ENCODE measurements around the gene MRPL23. TPM values are rescaled to one million over a fixed set of nuclear protein-coding genes. Genes with fewer than 3 reads are reported as not detected.

The MRPL23 gene
- polyA plus RNA-seq, 1 experiment = 39.8 TPM

GRCh38 chr11:1952806-1953482, 5.8 kb downstream of the MRPL23 start:
- TF ChIP-seq, protein P1, sequence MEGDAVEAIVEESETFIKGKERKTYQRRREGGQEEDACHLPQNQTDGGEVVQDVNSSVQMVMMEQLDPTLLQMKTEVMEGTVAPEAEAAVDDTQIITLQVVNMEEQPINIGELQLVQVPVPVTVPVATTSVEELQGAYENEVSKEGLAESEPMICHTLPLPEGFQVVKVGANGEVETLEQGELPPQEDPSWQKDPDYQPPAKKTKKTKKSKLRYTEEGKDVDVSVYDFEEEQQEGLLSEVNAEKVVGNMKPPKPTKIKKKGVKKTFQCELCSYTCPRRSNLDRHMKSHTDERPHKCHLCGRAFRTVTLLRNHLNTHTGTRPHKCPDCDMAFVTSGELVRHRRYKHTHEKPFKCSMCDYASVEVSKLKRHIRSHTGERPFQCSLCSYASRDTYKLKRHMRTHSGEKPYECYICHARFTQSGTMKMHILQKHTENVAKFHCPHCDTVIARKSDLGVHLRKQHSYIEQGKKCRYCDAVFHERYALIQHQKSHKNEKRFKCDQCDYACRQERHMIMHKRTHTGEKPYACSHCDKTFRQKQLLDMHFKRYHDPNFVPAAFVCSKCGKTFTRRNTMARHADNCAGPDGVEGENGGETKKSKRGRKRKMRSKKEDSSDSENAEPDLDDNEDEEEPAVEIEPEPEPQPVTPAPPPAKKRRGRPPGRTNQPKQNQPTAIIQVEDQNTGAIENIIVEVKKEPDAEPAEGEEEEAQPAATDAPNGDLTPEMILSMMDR (IDR thresholded peaks at IDR 0.05; ENCODE audit: insufficient read depth, low read depth, low read length) = no peak
- no peak for DNase-seq (ENCODE audit: low read depth)
- ChIA-PET POLR2A (no interaction called here), CTCF (interaction anchor here (1.2 to 2.0 kb wide), 6 partner anchors 14 to 259 kb away, joined by 4 to 18 read pairs (median 7); no protein-coding TSS in a partner anchor)
- Histone ChIP-seq H3K4me3 (ENCODE audit: low read depth, low read length) (no peak overlapping the region), H3K27me3 (ENCODE audit: control insufficient read depth, insufficient read depth, low read length) (no peaks in the 10 kb centered on the region), H3K36me3 (ENCODE audit: control insufficient read depth, insufficient read depth, low read length) (no peaks in the 10 kb centered on the region)

GRCh38 chr11:1953489-1954266, 6.5 kb downstream of the MRPL23 start:
- Histone ChIP-seq H3K27me3 (ENCODE audit: control insufficient read depth, insufficient read depth, low read length) (no peaks in the 10 kb centered on the region), H3K36me3 (ENCODE audit: control insufficient read depth, insufficient read depth, low read length) (no peaks in the 10 kb centered on the region), H3K4me3 (ENCODE audit: low read depth, low read length) (no peak overlapping the region)
- ChIA-PET CTCF (interaction anchor here (0.6 to 6.9 kb wide), 18 partner anchors 10 to 1621 kb away, joined by 3 to 55 read pairs (median 4); no protein-coding TSS in a partner anchor), POLR2A (no interaction called here)
- DNase-seq (ENCODE audit: low read depth) = no peak
- TF ChIP-seq, protein P1 (IDR thresholded peaks at IDR 0.05; ENCODE audit: insufficient read depth, low read depth, low read length) = peak; percentile 17; the same call in 1 of the 2 replicates

GRCh38 chr11:1958367-1958766, 11.2 kb downstream of the MRPL23 start:
- ChIA-PET CTCF (interaction anchor here (1.3 to 6.9 kb wide), 2 partner anchors 192 to 264 kb away, joined by 4 to 55 read pairs; no protein-coding TSS in a partner anchor), POLR2A (no interaction called here)
- no peak overlapping the region for H3K4me3 ChIP-seq (ENCODE audit: low read depth, low read length)

GRCh38 chr11:1959786-1960185, 12.7 kb downstream of the MRPL23 start:
- DNase-seq (ENCODE audit: low read depth) = no peak
- POLR2A ChIA-PET = no interaction called here
- H3K27me3 ChIP-seq (ENCODE audit: control insufficient read depth, insufficient read depth, low read length) = no peaks in the 10 kb centered on the region
- H3K4me3 ChIP-seq (ENCODE audit: low read depth, low read length) = no peak overlapping the region
- CTCF ChIA-PET = interaction anchor here (1.0 to 6.9 kb wide), 5 partner anchors 8 to 191 kb away, joined by 3 to 55 read pairs (median 5); no protein-coding TSS in a partner anchor
- TF ChIP-seq, protein P1 (IDR thresholded peaks at IDR 0.05; ENCODE audit: insufficient read depth, low read depth, low read length) = no peak
- H3K36me3 ChIP-seq (ENCODE audit: control insufficient read depth, insufficient read depth, low read length) = no peaks in the 10 kb centered on the region

More at GRCh38 chr11:1958367-1958766, 11.2 kb downstream of the MRPL23 start:
- Histone ChIP-seq H3K36me3 (ENCODE audit: control insufficient read depth, insufficient read depth, low read length) (no peaks in the 10 kb centered on the region), H3K27me3 (ENCODE audit: control insufficient read depth, insufficient read depth, low read length) (no peaks in the 10 kb centered on the region)
- DNase-seq (ENCODE audit: low read depth) = no peak
- TF ChIP-seq, protein P1 (IDR thresholded peaks at IDR 0.05; ENCODE audit: insufficient read depth, low read depth, low read length) = no peak

- ChIA-PET POLR2A (no interaction called here), CTCF (interaction anchor here (1.2 to 4.5 kb wide), 2 partner anchors 10 to 16 kb away, joined by 3 to 20 read pairs; no protein-coding TSS in a partner anchor)
- no peak for DNase-seq (ENCODE audit: low read depth)
- Histone ChIP-seq H3K36me3 (ENCODE audit: control insufficient read depth, insufficient read depth, low read length) (no peaks in the 10 kb centered on the region), H3K27me3 (ENCODE audit: control insufficient read depth, insufficient read depth, low read length) (no peaks in the 10 kb centered on the region), H3K4me3 (ENCODE audit: low read depth, low read length) (no peak overlapping the region)
- TF ChIP-seq, protein P1 (IDR thresholded peaks at IDR 0.05; ENCODE audit: insufficient read depth, low read depth, low read length) = no peak
Observed at GRCh38 chr11:1963864-1964263, 16.7 kb downstream of the MRPL23 start.

Measured in BJ (cell line).